Muscle layer of colon (tissue), 2 donors: Measurements from ENCODE around the gene TRIM59.
"Not testable (repeated sequence)": the region's sequence is repeated elsewhere in the genome, so short reads cannot be mapped to it uniquely, and the experiment has no call there.

Experiments used
- H3K27ac ChIP-seq: one replicate; pipeline ENCODE4 v1.7.0; 2013; ENCODE audit warnings: low read depth, mild to moderate bottlenecking, low read length, moderate library complexity
- H3K27me3 ChIP-seq, 2 donors: one replicate each; pipeline ENCODE4 v1.7.0; 2013; ENCODE audit warnings: low read length in 2 of 2, mild to moderate bottlenecking in 2 of 2; ENCODE audit not compliant: insufficient read depth in 2 of 2, control insufficient read depth in 1 of 2
- H3K36me3 ChIP-seq: one replicate; pipeline ENCODE4 v1.7.0; 2013; ENCODE audit warnings: mild to moderate bottlenecking, low read length; ENCODE audit not compliant: insufficient read depth
- H3K4me1 ChIP-seq: one replicate; pipeline ENCODE4 v1.7.0; 2013; ENCODE audit warnings: mild to moderate bottlenecking, low read length; ENCODE audit not compliant: insufficient read depth
- H3K4me3 ChIP-seq, 2 donors: one replicate each; pipeline ENCODE4 v1.7.0; 2013; ENCODE audit warnings: low read length in 2 of 2, low read depth in 1 of 2, mild to moderate bottlenecking in 1 of 2, moderate library complexity in 1 of 2
- H3K9ac ChIP-seq: one replicate; pipeline ENCODE4 v1.7.0; 2013; ENCODE audit warnings: low read length
- H3K9me3 ChIP-seq: one replicate; pipeline ENCODE4 v1.7.0; 2013; ENCODE audit warnings: mild to moderate bottlenecking, low read length
- donor health status: abdominal sarcoma.
- donor health status: Adenocarcinoma of cecum.

TRIM59 gene

GRCh38 chr3:160455846-160456245 lies 6.3 kb upstream of the TRIM59 start:
- no peaks in the 10 kb centered on the region for H3K9me3 ChIP-seq
- H3K4me1 ChIP-seq: peaks cover under 1% of the 10 kb centered on the region
- no peak overlapping the region for H3K27ac ChIP-seq
- no peak overlapping the region for H3K4me3 ChIP-seq
- H3K27me3 ChIP-seq: no peaks in the 10 kb centered on the region
- no peak overlapping the region for H3K9ac ChIP-seq
- no peaks in the 10 kb centered on the region for H3K36me3 ChIP-seq

- Histone ChIP-seq H3K4me3 (no peak overlapping the region), H3K4me1 (peaks cover 9% of the 10 kb centered on the region), H3K36me3 (no peaks in the 10 kb centered on the region), H3K27ac (no peak overlapping the region), H3K9me3 (no peaks in the 10 kb centered on the region), H3K27me3 (no peaks in the 10 kb centered on the region), H3K9ac (no peak overlapping the region)
These were observed 5.4 kb upstream of the TRIM59 start for GRCh38 chr3:160454995-160455394.

- not testable (repeated sequence) for H3K27me3 ChIP-seq, H3K36me3 ChIP-seq, H3K9me3 ChIP-seq, H3K27ac ChIP-seq, H3K4me3 ChIP-seq, H3K9ac ChIP-seq
- H3K4me1 ChIP-seq: peaks cover 12% of the 10 kb centered on the region
These were observed 2.7 kb upstream of the TRIM59 start for GRCh38 chr3:160452251-160452650.

GRCh38 chr3:160451602-160452001 lies 2.0 kb upstream of the TRIM59 start:
- H3K27me3 ChIP-seq: peaks cover 0 to 7% of the 10 kb centered on the region in 2 donors
- H3K9me3 ChIP-seq: no peaks in the 10 kb centered on the region
- H3K4me1 ChIP-seq: peaks cover 12% of the 10 kb centered on the region
- no peak overlapping the region for H3K4me3 ChIP-seq
- no peak overlapping the region for H3K9ac ChIP-seq
- no peaks in the 10 kb centered on the region for H3K36me3 ChIP-seq
- no peak overlapping the region for H3K27ac ChIP-seq

- Histone ChIP-seq H3K36me3 (no peaks in the 10 kb centered on the region), H3K27me3 (peaks cover 0 to 7% of the 10 kb centered on the region in 2 donors), H3K4me1 (peaks cover 12% of the 10 kb centered on the region), H3K27ac (no peak overlapping the region), H3K4me3 (no peak overlapping the region), H3K9me3 (no peaks in the 10 kb centered on the region), H3K9ac (no peak overlapping the region)
These were observed 1.3 kb upstream of the TRIM59 start for GRCh38 chr3:160450846-160451245.

- Histone ChIP-seq H3K9ac (peak overlapping the region; percentile 19), H3K27ac (peak overlapping the region; percentile 87), H3K27me3 (peaks cover 0 to 7% of the 10 kb centered on the region in 2 donors), H3K36me3 (no peaks in the 10 kb centered on the region), H3K4me3 (peak overlapping the region; percentile 64 to 78), H3K4me1 (peaks cover 12% of the 10 kb centered on the region), H3K9me3 (no peaks in the 10 kb centered on the region)
These were observed 546 bp downstream of the TRIM59 start for GRCh38 chr3:160448845-160449635.

- Histone ChIP-seq H3K27ac (no peak overlapping the region), H3K9ac (no peak overlapping the region), H3K9me3 (no peaks in the 10 kb centered on the region), H3K36me3 (no peaks in the 10 kb centered on the region), H3K4me1 (peaks cover 12% of the 10 kb centered on the region), H3K27me3 (peaks cover 0 to 7% of the 10 kb centered on the region in 2 donors), H3K4me3 (no peak overlapping the region)
These were observed 2.0 kb downstream of the TRIM59 start for GRCh38 chr3:160447544-160447943.

GRCh38 chr3:160446522-160447056 lies 3.0 kb downstream of the TRIM59 start:
- no peaks in the 10 kb centered on the region for H3K36me3 ChIP-seq
- H3K4me3 ChIP-seq: no peak overlapping the region
- no peaks in the 10 kb centered on the region for H3K9me3 ChIP-seq
- no peak overlapping the region for H3K27ac ChIP-seq
- H3K27me3 ChIP-seq: peaks cover 0 to 7% of the 10 kb centered on the region in 2 donors
- peaks cover 12% of the 10 kb centered on the region for H3K4me1 ChIP-seq
- no peak overlapping the region for H3K9ac ChIP-seq

- H3K9ac ChIP-seq: no peak overlapping the region
- peaks cover 11% of the 10 kb centered on the region for H3K4me1 ChIP-seq
- no peaks in the 10 kb centered on the region for H3K36me3 ChIP-seq
- H3K27me3 ChIP-seq: peaks cover 0 to 7% of the 10 kb centered on the region in 2 donors
- no peak overlapping the region for H3K4me3 ChIP-seq
- H3K9me3 ChIP-seq: no peaks in the 10 kb centered on the region
- H3K27ac ChIP-seq: no peak overlapping the region
These were observed 3.7 kb downstream of the TRIM59 start for GRCh38 chr3:160445854-160446253.

GRCh38 chr3:160444411-160444810 lies 5.2 kb downstream of the TRIM59 start:
- Histone ChIP-seq H3K27ac (no peak overlapping the region), H3K9me3 (no peaks in the 10 kb centered on the region), H3K27me3 (peaks cover 0 to 2% of the 10 kb centered on the region in 2 donors), H3K9ac (no peak overlapping the region), H3K4me3 (no peak overlapping the region), H3K36me3 (no peaks in the 10 kb centered on the region), H3K4me1 (no peaks in the 10 kb centered on the region)

GRCh38 chr3:160440687-160441086 lies 8.9 kb downstream of the TRIM59 start:
- no peak overlapping the region for H3K4me3 ChIP-seq
- H3K27me3 ChIP-seq: no peaks in the 10 kb centered on the region
- H3K4me1 ChIP-seq: no peaks in the 10 kb centered on the region
- no peak overlapping the region for H3K9ac ChIP-seq
- no peaks in the 10 kb centered on the region for H3K9me3 ChIP-seq
- no peaks in the 10 kb centered on the region for H3K36me3 ChIP-seq
- no peak overlapping the region for H3K27ac ChIP-seq

GRCh38 chr3:160437083-160437455 lies 12.5 kb downstream of the TRIM59 start:
- H3K4me3 ChIP-seq: no peak overlapping the region
- H3K27ac ChIP-seq: no peak overlapping the region

More at GRCh38 chr3:160437083-160437455, 12.5 kb downstream of the TRIM59 start:
- Histone ChIP-seq H3K9me3 (no peaks in the 10 kb centered on the region), H3K36me3 (peaks cover 11% of the 10 kb centered on the region), H3K27me3 (no peaks in the 10 kb centered on the region), H3K4me1 (no peaks in the 10 kb centered on the region), H3K9ac (no peak overlapping the region)
